Endothelial cell of umbilical vein (primary cell): ENCODE measurements around the gene GOLGA1.

Source experiments
- CTCF ChIP-seq, 2 donors: IDR thresholded peaks; 1 replicate in 1 of 2; 2 replicates in 1 of 2; pipeline ENCODE4 v1.5.1; 2011; ENCODE audit warnings: low read length in 2 of 2, mild to moderate bottlenecking in 2 of 2, moderate library complexity in 2 of 2, control low read depth in 1 of 2, inconsistent platforms in 1 of 2, low read depth in 1 of 2; ENCODE audit not compliant: insufficient read depth in 1 of 2; ENCODE audit errors: extremely low read depth in 1 of 2
- EZH2 ChIP-seq: IDR thresholded peaks from 2 replicates; pipeline ENCODE4 v1.6.1; 2012; ENCODE audit warnings: borderline replicate concordance, low read depth, mild to moderate bottlenecking, moderate library complexity, low read length, inconsistent platforms; ENCODE audit not compliant: severe bottlenecking
- JUN ChIP-seq: IDR thresholded peaks from 2 replicates; pipeline ENCODE4 v1.6.1; 2011; ENCODE audit warnings: borderline replicate concordance, low read depth; ENCODE audit not compliant: insufficient read length, insufficient read depth
- MAX ChIP-seq: IDR thresholded peaks from 2 replicates; pipeline ENCODE4 v1.6.1; 2011; ENCODE audit not compliant: insufficient read depth, insufficient read length
- MYC ChIP-seq: IDR thresholded peaks from one replicate; pipeline ENCODE4 v1.6.1; 2011; ENCODE audit warnings: mild to moderate bottlenecking, low read depth, low read length
- POLR2A ChIP-seq: IDR thresholded peaks from 2 replicates; pipeline ENCODE4 v1.6.1; 2012; ENCODE audit warnings: low read depth, mild to moderate bottlenecking, control low read depth, low read length
- POLR2AphosphoS5 ChIP-seq: IDR thresholded peaks from 2 replicates; pipeline ENCODE4 v1.6.1; 2012; ENCODE audit warnings: low read depth, mild to moderate bottlenecking, control low read depth, low read length, moderate library complexity; ENCODE audit not compliant: insufficient read depth

- TF ChIP-seq EZH2 (no peak), CTCF (IDR thresholded peaks at IDR 0.05; ENCODE audit: extremely low read depth in 1 of 2, insufficient read depth in 1 of 2, low read depth in 1 of 2, low read length in 2 of 2) (no peak), POLR2A (no peak), MAX (no peak), POLR2AphosphoS5 (no peak), MYC (no peak), JUN (no peak)
These were observed 88.6 kb downstream of the GOLGA1 start for GRCh38 chr9:124852121-124852828.
